Vagina (tissue), 2 donors: ENCODE measurements around the gene CD48. TPM values are rescaled to one million over a fixed set of nuclear protein-coding genes. Genes with fewer than 3 reads are reported as not detected.

ENCODE experiments used
- DNase-seq, 2 donors: peaks; one replicate each; pipeline ENCODE4 v3.0.0-alpha.2; 2017; ENCODE audit errors: extremely low spot score in 2 of 2
- H3K27ac ChIP-seq: fragments of 200-600 bp; sonication (generic); one replicate; pipeline ENCODE4 v1.5.1; 2019
- H3K27me3 ChIP-seq: fragments of 200-600 bp; sonication (generic); one replicate; pipeline ENCODE4 v1.5.1; 2019
- H3K36me3 ChIP-seq, 2 donors: fragments of 200-600 bp; sonication (generic); one replicate each; pipeline ENCODE4 v1.5.1; 2017 to 2019
- H3K4me1 ChIP-seq: fragments of 200-600 bp; sonication (generic); one replicate; pipeline ENCODE4 v1.5.1; 2019
- H3K4me3 ChIP-seq, 2 donors: fragments of 200-600 bp; sonication (generic); 1 replicate in 1 of 2; 2 replicates in 1 of 2; pipeline ENCODE4 v1.5.1; 2016 to 2019
- H3K9me3 ChIP-seq: fragments of 200-600 bp; sonication (generic); one replicate; pipeline ENCODE4 v1.5.1; 2019
- POLR2A ChIP-seq, 2 donors: fragments of 450-650 bp; IDR thresholded peaks; one replicate each; pipeline ENCODE4 v1.6.1; 2017; ENCODE audit warnings: antibody characterized with exemption in 2 of 2, mild to moderate bottlenecking in 2 of 2, moderate library complexity in 2 of 2
- POLR2AphosphoS5 ChIP-seq, 2 donors: sonication (generic); formaldehyde crosslinking; IDR thresholded peaks; one replicate each; pipeline ENCODE4 v1.9.0; 2017; ENCODE audit warnings: antibody characterized with exemption in 2 of 2, mild to moderate bottlenecking in 2 of 2, low read depth in 1 of 2; ENCODE audit not compliant: insufficient read depth in 1 of 2
- intact Hi-C: fragments of 100-400 bp; cut with DNase I; formaldehyde crosslinking; loops from one replicate; pipeline ENCODE4 v1.15.1; 2023
- total RNA-seq: library from RNA; depleted of rRNA; stranded (reverse); fragments of >200 nt; gene quantifications from one replicate; pipeline ENCODE4 v1.2.3, GENCODE V29; 2016
- TF ChIP-seq, protein P1 (sequence below), 3 experiments: fragments of 450-650 bp in 2 of 3; fragments of 200-600 bp in 1 of 3; sonication (generic) in 1 of 3; IDR thresholded peaks; one replicate each; pipeline ENCODE4 v1.5.1; 2017 to 2019; ENCODE audit warnings: antibody characterized with exemption in 3 of 3, mild to moderate bottlenecking in 2 of 3, moderate library complexity in 2 of 3

CD48 gene
- total RNA-seq, 1 donor from 2014 or later: 4.7 TPM

DNA sequence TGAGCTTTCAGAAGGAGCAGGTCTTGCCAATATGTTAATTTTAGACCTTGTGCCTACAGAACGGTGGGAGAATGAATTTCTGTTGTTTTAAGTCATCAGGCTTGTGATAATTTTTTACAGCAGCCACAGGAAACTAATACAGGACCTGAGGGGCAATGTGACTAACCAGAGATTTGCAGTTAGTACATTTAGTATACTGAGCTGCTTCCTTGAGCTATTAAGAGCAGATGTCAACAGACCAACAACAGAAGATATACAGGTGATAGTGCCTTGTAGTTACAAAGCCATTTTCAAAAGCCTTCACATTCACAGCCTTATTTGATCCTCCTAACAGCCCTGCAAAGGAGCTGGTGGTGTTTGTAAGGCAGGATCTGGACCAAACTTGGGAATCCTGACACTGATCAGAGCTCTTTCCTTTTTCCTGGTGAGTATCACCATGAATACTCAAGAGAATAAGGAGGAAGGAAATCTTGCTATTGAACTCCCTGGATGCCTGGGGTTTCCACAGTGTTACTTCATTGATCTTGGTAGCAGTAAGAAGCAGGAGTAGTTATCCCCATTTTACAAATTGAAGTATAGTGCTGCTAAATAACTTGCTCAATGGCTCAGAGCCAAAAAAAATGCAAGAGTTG lies 60.1 kb downstream of the CD48 start:
- Histone ChIP-seq H3K4me3 (no peak overlapping the region), H3K4me1 (no peaks in the 10 kb centered on the region), H3K27me3 (no peaks in the 10 kb centered on the region), H3K9me3 (no peaks in the 10 kb centered on the region), H3K36me3 (no peaks in the 10 kb centered on the region), H3K27ac (no peak overlapping the region)
- TF ChIP-seq POLR2AphosphoS5 (IDR thresholded peaks at IDR 0.05; ENCODE audit: insufficient read depth in 1 of 2, low read depth in 1 of 2): no peak
- DNase-seq: no peak
- intact Hi-C loops: no loop called here

DNA sequence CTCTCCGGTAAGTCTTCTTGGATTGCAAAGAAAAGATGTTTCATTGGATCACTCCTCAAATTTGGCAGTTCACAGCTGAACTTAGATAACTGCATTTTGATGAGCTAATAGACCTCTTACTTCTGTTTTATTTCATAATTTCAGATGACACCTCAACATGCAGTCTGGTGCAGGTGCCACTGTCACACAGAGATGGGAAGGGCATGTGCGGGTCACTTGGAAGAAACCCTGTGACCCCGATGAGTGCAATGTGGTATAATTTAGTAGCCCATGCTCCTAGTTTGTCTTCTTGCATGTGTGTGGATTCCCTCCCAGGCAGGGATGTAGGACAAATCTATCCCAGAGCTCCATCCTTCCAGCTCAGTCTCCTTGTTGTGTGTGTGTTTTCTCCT lies 64.3 kb downstream of the CD48 start:
- Histone ChIP-seq H3K9me3 (no peaks in the 10 kb centered on the region), H3K27me3 (no peaks in the 10 kb centered on the region), H3K36me3 (no peaks in the 10 kb centered on the region), H3K4me3 (no peak overlapping the region), H3K4me1 (no peaks in the 10 kb centered on the region), H3K27ac (no peak overlapping the region)
- TF ChIP-seq POLR2A (IDR thresholded peaks at IDR 0.05): no peak
- TF ChIP-seq, protein P1, sequence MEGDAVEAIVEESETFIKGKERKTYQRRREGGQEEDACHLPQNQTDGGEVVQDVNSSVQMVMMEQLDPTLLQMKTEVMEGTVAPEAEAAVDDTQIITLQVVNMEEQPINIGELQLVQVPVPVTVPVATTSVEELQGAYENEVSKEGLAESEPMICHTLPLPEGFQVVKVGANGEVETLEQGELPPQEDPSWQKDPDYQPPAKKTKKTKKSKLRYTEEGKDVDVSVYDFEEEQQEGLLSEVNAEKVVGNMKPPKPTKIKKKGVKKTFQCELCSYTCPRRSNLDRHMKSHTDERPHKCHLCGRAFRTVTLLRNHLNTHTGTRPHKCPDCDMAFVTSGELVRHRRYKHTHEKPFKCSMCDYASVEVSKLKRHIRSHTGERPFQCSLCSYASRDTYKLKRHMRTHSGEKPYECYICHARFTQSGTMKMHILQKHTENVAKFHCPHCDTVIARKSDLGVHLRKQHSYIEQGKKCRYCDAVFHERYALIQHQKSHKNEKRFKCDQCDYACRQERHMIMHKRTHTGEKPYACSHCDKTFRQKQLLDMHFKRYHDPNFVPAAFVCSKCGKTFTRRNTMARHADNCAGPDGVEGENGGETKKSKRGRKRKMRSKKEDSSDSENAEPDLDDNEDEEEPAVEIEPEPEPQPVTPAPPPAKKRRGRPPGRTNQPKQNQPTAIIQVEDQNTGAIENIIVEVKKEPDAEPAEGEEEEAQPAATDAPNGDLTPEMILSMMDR (IDR thresholded peaks at IDR 0.05): no peak
- intact Hi-C loops: no loop called here
- DNase-seq: no peak

DNA sequence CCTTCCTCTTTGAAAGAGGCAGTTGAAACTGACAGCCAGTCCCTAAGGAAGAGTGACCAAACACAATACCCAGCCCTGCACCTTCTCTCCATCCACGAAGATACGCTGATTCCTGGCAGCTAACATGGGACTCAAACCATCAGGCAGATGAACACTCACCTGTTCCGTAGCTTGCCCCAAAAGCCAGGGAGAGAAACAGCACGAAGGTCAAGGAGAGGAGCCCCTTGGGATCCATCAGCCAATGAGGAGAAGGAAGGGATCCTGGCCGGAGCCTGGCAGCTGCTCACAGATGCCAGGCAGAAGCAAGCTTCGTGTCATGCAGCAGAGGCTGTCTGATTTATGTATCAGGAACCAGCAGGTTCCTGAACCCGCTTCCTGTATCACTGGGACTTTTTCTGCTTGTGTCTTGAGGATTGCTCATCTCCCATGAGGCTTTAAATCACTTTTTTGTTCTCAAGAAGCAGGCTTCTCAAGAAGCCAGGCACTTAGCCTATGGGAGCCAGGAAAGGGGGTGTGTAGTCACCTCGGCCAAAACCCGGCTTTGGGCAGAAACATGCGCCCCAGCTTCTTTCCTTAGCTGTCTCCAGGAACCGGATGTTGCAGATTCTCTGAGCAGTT lies 64.8 kb downstream of the CD48 start, which contains the start of gene SLAMF1:
TSS of gene SLAMF1 (minus strand) at position 334 of the 618 bp plus-strand sequence. CDS start at position 235, 99 bp downstream.
- Histone ChIP-seq H3K9me3 (no peaks in the 10 kb centered on the region), H3K27ac (no peak within 1 kb of the TSS), H3K36me3 (no peaks in the 10 kb centered on the region), H3K4me3 (peak within 1 kb of the TSS in 1 of 2 donors; percentile 21), H3K27me3 (no peaks in the 10 kb centered on the region), H3K4me1 (no peaks in the 10 kb centered on the region)
- TF ChIP-seq POLR2AphosphoS5 (IDR thresholded peaks at IDR 0.05; ENCODE audit: insufficient read depth in 1 of 2, low read depth in 1 of 2) (no peak), POLR2A (IDR thresholded peaks at IDR 0.05) (no peak)
- TF ChIP-seq, protein P1 (IDR thresholded peaks at IDR 0.05): no peak
- DNase-seq: no peak
- intact Hi-C loops: no loop called here

DNA sequence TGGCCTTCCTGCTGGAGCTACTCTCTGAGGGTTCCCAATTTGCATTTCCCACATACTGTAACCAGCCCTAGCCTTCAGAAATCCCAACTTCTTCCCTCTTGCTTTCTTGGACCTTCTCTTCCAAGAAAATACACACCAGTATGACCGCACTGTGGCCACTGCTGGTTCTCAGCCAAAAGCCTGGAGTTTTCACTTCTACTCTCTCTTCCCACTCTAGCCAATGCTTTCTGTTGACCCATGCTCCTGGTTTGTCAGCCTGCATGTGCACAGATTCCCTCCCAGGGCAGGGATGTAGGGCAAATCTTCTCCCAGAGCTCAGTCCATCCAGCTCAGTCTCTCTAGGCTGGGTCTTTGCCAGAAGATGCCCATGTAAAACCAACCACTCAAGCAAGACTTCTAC lies 65.4 kb downstream of the CD48 start:
- no peak for DNase-seq
- no peaks in the 10 kb centered on the region for H3K9me3 ChIP-seq
- TF ChIP-seq, protein P1 (IDR thresholded peaks at IDR 0.05): no peak
- TF ChIP-seq POLR2AphosphoS5 (IDR thresholded peaks at IDR 0.05; ENCODE audit: insufficient read depth in 1 of 2, low read depth in 1 of 2) (no peak), POLR2A (IDR thresholded peaks at IDR 0.05) (no peak)
- intact Hi-C loops: no loop called here
- H3K27ac ChIP-seq: no peak overlapping the region
- H3K27me3 ChIP-seq: no peaks in the 10 kb centered on the region
- H3K4me3 ChIP-seq: peak overlapping the region in 1 of 2 donors; percentile 21
- no peaks in the 10 kb centered on the region for H3K36me3 ChIP-seq
- no peaks in the 10 kb centered on the region for H3K4me1 ChIP-seq

DNA sequence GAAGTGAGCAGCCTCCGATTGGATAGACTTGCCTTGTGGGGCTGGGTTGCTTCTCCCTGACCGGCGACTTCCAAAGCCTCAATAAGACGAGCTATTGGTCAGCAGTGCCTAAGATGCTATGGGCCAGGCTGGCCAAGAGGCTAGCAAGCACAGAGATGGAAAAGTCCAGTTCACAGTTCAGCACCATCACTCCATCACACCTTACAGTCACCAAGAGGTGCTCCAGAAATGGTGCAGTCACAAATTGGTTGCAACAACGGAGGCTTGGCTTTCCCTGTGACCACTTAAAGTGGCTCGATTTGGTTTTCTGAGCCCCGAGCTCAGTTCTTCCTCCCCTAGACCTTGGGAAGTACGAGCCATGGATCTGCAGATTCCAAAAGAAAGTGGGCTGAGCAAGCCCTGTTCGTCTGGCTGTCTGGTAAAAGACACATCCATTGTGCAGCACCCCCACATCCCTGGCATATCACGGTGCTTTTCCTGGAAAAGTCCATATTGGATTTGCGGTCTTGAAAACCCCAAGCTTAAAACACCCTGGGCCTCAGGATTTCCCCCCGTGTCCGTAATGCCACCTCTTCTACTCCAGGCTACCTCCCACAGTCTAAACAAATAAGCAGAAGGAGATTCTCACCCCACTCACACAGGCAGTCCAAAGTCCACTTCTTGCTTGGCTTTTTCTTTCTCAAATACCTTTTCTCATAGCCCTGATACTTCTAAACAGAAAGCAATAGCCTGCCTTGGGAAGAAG lies 66.1 kb downstream of the CD48 start:
- no peak overlapping the region for H3K27ac ChIP-seq

More for the DNA sequence above, 66.1 kb downstream of the CD48 start:
- Histone ChIP-seq H3K4me1 (no peaks in the 10 kb centered on the region), H3K36me3 (no peaks in the 10 kb centered on the region), H3K27me3 (no peaks in the 10 kb centered on the region), H3K9me3 (no peaks in the 10 kb centered on the region), H3K4me3 (peak overlapping the region in 1 of 2 donors; percentile 21)
- no peak for DNase-seq
- no peak for TF ChIP-seq POLR2AphosphoS5 (IDR thresholded peaks at IDR 0.05; ENCODE audit: insufficient read depth in 1 of 2, low read depth in 1 of 2)
- TF ChIP-seq, protein P1 (IDR thresholded peaks at IDR 0.05): no peak
- no peak for TF ChIP-seq POLR2A (IDR thresholded peaks at IDR 0.05)
- intact Hi-C loops: no loop called here
